GM13977 (cell line): ENCODE results near the gene MAST4.
"Not testable (repeated sequence)": the region's sequence is repeated elsewhere in the genome, so short reads cannot be mapped to it uniquely, and the experiment has no call there.

Experiments
- DNase-seq: peaks from one replicate; pipeline ENCODE4 v3.0.0; 2012; ENCODE audit warnings: low spot score
- CTCF ChIP-seq: IDR thresholded peaks from 2 replicates; pipeline ENCODE4 v1.5.1; 2012; ENCODE audit warnings: mild to moderate bottlenecking, control low read depth; ENCODE audit not compliant: insufficient read depth; ENCODE audit errors: extremely low read depth, missing control alignments
- in situ Hi-C: fragments of 300-500 bp; cut with MboI; formaldehyde crosslinking; loops from one replicate; pipeline ENCODE4 v1.12.0; 2022; ENCODE audit warnings: low sequenced_read_pairs, low pct_unique_long_range_greater_than_20kb, mixed read lengths, inconsistent platforms; ENCODE audit not compliant: unreplicated experiment

MAST4 gene

GRCh38 chr5:67118050-67118620 lies 521.9 kb downstream of the MAST4 start:
- no peak for DNase-seq
- no peak for TF ChIP-seq CTCF
- in situ Hi-C loops = no loop called here

- TF ChIP-seq CTCF = no peak
- no peak for DNase-seq
- in situ Hi-C loops = no loop called here
Observed at GRCh38 chr5:67119010-67119409, 522.8 kb downstream of the MAST4 start.

GRCh38 chr5:67120032-67120431 lies 523.8 kb downstream of the MAST4 start:
- no peak for TF ChIP-seq CTCF
- in situ Hi-C loops = no loop called here
- no peak for DNase-seq

- no peak for TF ChIP-seq CTCF
- no peak for DNase-seq
- in situ Hi-C loops = no loop called here
Observed at GRCh38 chr5:67123819-67124218, 527.6 kb downstream of the MAST4 start.

- in situ Hi-C loops = no loop called here
- no peak for TF ChIP-seq CTCF
- DNase-seq = no peak
Observed at GRCh38 chr5:67124556-67124955, 528.4 kb downstream of the MAST4 start.

GRCh38 chr5:67127347-67127895 lies 531.2 kb downstream of the MAST4 start:
- in situ Hi-C loops, DNase-seq: not testable (repeated sequence)

GRCh38 chr5:67129768-67130167 lies 533.6 kb downstream of the MAST4 start:
- no peak for TF ChIP-seq CTCF
- in situ Hi-C loops = no loop called here
- no peak for DNase-seq
